Right renal cortex interstitium (tissue), 3 donors: Measurements from ENCODE around the gene CASQ2. TPM values are rescaled to one million over a fixed set of nuclear protein-coding genes. Genes with fewer than 3 reads are reported as not detected.
A peak's percentile ranks its signal among the peaks of the same experiment; 100 is the strongest.

ENCODE experiments used
- DNase-seq, 3 donors: peaks; one replicate each; pipeline ENCODE4 v3.0.0-alpha.2; 2013; ENCODE audit warnings: low read depth in 3 of 3, low spot score in 2 of 3
- polyA plus RNA-seq, 3 donors: library from polyadenylated mRNA; unstranded; fragments of 120-200 nt; gene quantifications; one replicate each; pipeline ENCODE4 v1.2.1, GENCODE V29; 2013; ENCODE audit not compliant: insufficient read length in 3 of 3

Gene CASQ2
- polyA plus RNA-seq, 3 donors, result 0.51 to 2.0 (median 0.92) TPM

- DNase-seq, result no peak
Measured at GRCh38 chr1:115740811-115741210, 27.7 kb downstream of the CASQ2 start.

DNA sequence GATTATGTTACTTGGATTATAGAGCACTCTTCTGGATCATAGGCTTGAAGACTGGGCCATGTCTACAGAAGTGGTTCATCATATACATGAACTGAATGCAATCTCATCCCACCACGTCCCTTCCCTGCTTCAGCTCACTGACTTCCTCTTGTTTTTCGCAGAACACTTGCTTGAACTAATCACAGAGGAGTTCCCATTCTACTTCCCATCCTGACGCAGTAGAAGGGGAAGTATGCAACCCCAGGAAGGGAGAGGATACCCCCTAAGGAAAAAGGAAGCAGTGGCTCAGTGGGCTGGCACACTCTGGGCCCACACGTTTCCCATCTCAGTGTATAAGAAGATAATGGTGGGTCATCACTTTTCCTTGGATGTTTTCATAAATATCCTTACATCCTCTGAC, 36.2 kb downstream of the CASQ2 start:
- DNase-seq, result no peak

- DNase-seq, result no peak
Measured at GRCh38 chr1:115729756-115730155, 38.8 kb downstream of the CASQ2 start.

DNA sequence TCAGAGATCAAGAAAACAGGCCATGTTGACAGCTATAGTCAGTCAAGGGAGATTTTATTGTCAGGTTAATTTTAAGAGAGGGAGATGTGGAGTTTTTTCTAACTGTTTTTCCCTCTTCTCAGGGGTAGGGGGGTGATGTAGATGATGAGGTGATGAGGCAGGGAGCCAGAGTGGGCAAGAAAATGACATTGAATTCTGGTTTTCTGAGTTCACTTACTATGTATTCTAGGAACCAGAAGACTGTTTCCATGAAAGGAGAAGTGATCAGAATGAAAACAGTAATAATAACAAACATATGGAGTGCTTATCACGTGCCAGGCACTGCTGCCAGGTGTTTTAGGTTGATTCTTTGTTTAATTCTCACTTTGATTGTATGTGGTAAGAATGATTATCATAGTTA, 40.2 kb downstream of the CASQ2 start:
- no peak for DNase-seq

GRCh38 chr1:115727706-115728249, 40.7 kb downstream of the CASQ2 start:
- DNase-seq, result no peak

DNA sequence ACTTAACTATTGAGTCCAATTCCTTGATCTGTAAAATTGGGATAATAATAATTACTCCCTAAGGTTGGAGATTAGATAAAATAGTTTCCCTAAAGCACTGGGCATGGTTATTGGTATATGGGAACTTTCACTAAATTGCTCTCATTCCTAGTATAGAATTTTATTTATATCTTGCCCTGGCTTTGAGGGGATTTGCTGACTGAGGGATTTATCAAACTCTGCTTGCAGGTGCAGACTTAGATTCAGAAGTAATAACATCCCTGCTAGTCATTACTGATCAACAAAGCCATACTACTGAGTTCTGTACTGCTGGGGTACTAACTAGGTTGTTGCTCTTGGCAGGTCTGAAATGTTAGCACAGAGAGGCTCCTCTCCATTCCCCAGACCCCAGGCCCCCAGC, 41.9 kb downstream of the CASQ2 start:
- no peak for DNase-seq

DNA sequence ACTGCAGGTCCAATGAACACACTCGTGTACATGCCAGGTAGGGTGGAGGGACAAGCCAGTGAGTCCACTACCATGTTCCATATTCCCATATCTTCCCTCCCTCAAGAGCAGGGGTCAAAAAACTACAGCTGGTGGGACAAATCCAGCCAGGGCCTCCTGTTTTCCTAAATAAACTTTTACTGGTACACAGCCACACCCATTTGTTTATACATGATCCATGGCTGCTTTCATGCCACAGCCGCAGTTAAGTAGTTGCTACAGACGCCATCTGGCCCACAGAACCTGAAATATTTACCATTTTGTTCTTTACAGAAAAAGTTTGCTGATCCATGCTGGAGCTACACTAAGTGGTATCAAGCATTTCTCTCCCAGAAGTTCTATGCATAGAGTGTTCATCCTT, 42.4 kb downstream of the CASQ2 start:
- no peak for DNase-seq

- DNase-seq, result no peak
Measured at GRCh38 chr1:115725600-115725999, 42.9 kb downstream of the CASQ2 start.

DNA sequence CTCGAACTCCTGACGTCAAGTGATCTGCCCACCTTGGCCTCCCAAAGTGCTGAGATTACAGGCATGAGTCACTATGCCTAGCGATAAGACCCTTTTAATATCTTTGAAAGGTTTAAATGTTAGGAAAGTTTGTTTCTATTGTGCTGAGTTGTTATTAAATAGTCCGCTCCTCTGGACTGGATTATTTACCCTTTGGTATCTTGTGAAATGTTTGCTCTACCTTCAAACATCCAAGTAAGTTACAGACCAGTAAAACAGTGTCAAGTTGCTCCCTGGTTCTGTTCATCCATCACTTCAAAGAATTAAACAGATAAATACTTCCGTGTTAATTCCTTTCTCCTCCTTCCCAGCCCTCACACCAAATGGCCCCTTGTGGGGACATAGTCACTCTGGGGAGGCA, 44.8 kb downstream of the CASQ2 start:
- no peak for DNase-seq

DNA sequence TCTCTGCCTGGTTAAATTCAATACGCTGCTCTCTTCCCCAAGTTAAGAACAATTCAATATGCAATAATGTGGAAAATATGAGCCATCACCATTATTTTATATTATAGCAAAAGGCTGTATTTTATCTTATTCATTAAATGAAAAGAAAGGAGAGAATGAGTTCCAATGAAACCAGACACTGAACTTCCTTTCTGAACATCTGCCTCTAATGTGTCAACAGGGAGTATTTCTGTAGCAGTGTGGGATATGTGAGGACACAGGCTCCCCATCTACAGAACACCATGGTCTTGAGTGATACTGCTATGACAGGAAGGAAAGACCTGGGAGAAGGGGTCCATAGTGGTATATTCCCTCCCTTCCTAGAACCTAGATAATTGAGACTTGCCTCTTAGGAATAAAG, 46.3 kb downstream of the CASQ2 start:
- DNase-seq, result no peak

DNA sequence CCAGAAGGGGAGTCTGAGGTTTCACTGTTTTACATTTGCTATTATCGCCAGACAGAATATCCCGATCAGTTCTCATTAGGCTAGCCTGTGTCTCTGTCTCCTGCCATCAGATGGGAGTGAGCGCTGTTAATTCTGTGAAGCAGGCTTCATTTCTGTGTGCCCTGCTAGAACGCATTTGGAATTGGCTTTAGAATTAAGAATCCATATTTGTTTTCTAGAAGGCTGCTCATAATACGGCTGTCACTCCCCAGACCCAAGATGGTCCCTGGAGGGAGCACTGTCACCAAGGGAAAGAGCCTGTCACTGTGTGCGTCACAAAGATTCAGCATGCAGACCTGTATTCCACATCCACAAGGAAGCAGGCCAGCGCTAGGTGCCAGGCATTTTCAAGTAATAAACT, 49.2 kb downstream of the CASQ2 start:
- no peak for DNase-seq

GRCh38 chr1:115718011-115718754, 50.3 kb downstream of the CASQ2 start:
- DNase-seq, result no peak

DNA sequence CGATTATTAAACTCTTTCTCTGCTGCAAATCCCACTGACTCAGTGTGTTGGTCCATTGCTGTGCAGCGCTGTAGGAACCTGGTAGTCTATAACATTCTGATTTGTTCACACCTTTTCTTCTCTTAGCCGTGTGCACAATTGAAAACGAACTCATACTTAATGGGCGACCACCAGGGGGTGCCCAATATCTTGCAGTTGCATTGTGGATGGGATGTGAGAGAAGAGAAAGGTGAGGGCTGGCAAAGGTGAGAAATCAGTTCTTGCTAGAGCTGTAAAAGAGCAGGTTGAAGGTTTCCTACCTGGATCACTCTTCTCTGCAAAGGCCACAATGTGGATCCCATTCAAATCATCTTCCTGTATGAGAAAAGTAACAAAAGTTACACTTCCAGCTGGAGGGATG, 51.0 kb downstream of the CASQ2 start:
- DNase-seq, result no peak

- peak in 1 of 3 donors; percentile 62 for DNase-seq
Measured at GRCh38 chr1:115714572-115715141, 53.9 kb downstream of the CASQ2 start.

- DNase-seq, result no peak
Measured at GRCh38 chr1:115713906-115714305, 54.6 kb downstream of the CASQ2 start.

DNA sequence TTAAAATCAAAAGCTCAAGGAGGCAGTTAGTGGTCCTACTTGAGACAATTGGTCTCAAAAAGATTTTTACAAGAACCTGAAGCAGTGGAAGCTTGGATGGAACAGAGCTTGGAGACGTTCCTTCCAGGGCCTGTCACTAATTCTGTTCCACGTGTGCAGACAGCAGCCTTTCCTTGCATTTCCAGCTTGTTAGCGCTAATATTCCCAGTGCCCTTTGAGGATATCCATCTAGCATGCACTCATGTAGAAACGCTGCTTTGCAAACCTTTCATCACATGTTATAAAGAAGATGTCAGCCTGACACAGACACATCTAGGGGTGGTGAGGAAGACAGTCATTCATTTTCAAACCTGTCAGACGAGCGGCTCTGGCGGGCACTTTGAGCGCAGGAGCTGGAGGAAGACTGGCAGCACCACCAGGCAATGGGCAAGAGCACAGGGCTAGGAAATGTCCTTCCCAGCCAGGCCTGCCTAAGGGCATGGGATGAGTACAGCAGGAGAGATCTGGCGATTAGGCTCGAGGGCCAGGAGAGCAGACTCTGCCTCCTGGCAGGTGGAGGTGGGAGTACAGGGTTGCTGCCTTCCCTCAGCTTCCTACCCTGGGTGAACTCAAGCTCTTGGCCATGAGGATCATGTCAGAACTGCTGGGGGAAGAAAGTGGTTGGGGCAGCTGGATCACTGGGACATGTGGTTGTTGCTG, 55.5 kb downstream of the CASQ2 start:
- DNase-seq, result no peak

GRCh38 chr1:115710859-115711624, 57.5 kb downstream of the CASQ2 start:
- no peak for DNase-seq

DNA sequence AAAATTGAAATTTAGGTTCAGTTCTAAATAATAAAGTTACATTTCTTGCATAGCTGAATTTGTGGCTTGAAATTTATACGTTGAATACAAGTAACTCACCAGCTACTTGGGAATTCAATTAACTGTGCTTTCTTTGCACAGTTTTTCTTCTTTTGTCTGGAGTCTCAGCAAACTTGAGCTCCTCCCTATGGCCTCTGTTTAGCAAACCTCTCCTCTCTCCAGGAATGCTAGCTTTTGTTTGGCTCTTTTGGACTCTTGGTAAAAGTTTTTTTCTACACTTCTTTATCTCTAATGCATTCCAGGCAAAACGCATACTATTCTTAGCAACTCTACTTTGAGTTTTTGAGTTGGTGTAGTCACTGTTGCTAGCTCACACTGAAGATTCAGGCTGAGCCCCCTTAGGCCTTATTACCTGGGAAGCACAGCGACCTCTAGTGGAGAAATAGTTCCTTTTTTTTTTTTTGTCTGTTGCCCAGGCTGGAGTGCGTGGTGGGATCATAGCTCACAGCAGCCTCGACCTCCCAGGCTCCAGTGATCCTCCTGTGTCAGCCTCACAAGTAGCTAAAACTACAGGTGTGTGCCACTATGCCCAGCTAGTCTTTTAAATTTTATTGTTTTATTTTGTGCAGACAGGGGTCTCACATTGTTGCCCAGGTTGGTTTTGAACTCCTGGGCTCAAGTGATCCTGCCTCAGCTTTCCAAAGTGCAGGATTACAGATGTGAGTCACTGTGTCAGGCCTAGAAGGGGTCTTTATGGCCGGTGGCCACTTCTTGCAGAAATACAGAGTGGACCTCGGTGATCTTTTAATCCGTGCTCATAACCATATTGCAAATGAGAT, 61.7 kb downstream of the CASQ2 start:
- DNase-seq, result no peak

DNA sequence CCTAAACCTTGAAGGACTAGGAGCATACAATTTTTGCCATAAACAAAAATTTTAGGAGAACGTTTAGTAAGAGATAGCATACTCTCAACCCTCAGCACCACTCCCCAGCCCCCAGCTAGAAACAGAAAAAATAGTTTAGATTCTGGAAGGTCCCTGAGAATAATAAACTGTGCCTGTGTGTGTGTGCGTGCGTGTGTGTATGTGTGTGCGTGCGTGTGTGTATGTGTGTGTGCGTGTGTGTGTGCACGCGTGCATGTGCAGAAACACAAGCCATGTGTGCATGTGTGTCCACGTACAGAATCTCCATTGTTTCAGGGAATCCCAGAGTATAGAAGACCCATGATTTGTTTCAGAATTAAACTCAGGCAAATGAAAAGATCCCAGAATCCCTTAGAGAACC, 62.6 kb downstream of the CASQ2 start:
- no peak for DNase-seq
